RWPE2 (cell line): ENCODE data around the gene PRKG1.

Experiments used
- ATAC-seq: fragments of 200-7000 bp; cut with Tn5 transposase; 3 replicates; pipeline ENCODE4 v1.9.1; 2021; ENCODE audit warnings: low read depth
- DNase-seq: peaks from one replicate; pipeline ENCODE4 v3.0.0-alpha.2; 2020; ENCODE audit warnings: low spot score
- H3K27ac ChIP-seq: fragments of 450-650 bp; 2 replicates; pipeline ENCODE4 v1.5.1; 2017; ENCODE audit warnings: mild to moderate bottlenecking; ENCODE audit not compliant: poor library complexity, severe bottlenecking
- H3K27me3 ChIP-seq: fragments of 250-450 bp; sonication (Bioruptor Pico); 2 replicates; pipeline ENCODE4 v1.5.1; 2021; ENCODE audit warnings: mild to moderate bottlenecking, moderate library complexity; ENCODE audit not compliant: insufficient read depth, poor library complexity, severe bottlenecking
- H3K36me3 ChIP-seq: fragments of 250-450 bp; sonication (Bioruptor Pico); 2 replicates; pipeline ENCODE4 v1.5.1; 2020; ENCODE audit warnings: low read depth, mild to moderate bottlenecking, moderate library complexity
- H3K4me1 ChIP-seq: fragments of 250-450 bp; sonication (Bioruptor Pico); 2 replicates; pipeline ENCODE4 v1.5.1; 2021; ENCODE audit warnings: mild to moderate bottlenecking, moderate library complexity; ENCODE audit not compliant: insufficient read depth, poor library complexity, severe bottlenecking
- H3K4me3 ChIP-seq: fragments of 250-450 bp; sonication (Bioruptor Pico); 2 replicates; pipeline ENCODE4 v1.5.1; 2021; ENCODE audit warnings: mild to moderate bottlenecking, moderate library complexity; ENCODE audit not compliant: severe bottlenecking
- H3K9me3 ChIP-seq: fragments of 250-450 bp; sonication (Bioruptor Pico); 2 replicates; pipeline ENCODE4 v1.5.1; 2021; ENCODE audit warnings: mild to moderate bottlenecking, moderate library complexity; ENCODE audit not compliant: severe bottlenecking
- CTCF ChIP-seq: fragments of 450-650 bp; IDR thresholded peaks from one replicate; pipeline ENCODE4 v1.5.1; 2017; ENCODE audit warnings: mild to moderate bottlenecking, moderate library complexity; ENCODE audit not compliant: poor library complexity, severe bottlenecking

The PRKG1 gene

GRCh38 chr10:51619365-51619764 is 545.1 kb downstream of the PRKG1 start:
- H3K36me3 ChIP-seq, result no peaks in the 10 kb centered on the region
- no peaks in the 10 kb centered on the region for H3K27me3 ChIP-seq
- ATAC-seq, result no peak
- no peaks in the 10 kb centered on the region for H3K9me3 ChIP-seq
- no peak overlapping the region for H3K27ac ChIP-seq
- no peak for TF ChIP-seq CTCF
- no peaks in the 10 kb centered on the region for H3K4me1 ChIP-seq
- H3K4me3 ChIP-seq, result no peak overlapping the region
- no peak for DNase-seq

- DNase-seq (no peak), ATAC-seq (no peak)
- no peaks in the 10 kb centered on the region for H3K27me3 ChIP-seq
- no peaks in the 10 kb centered on the region for H3K4me1 ChIP-seq
- H3K9me3 ChIP-seq, result no peaks in the 10 kb centered on the region
- no peak for TF ChIP-seq CTCF
- no peak overlapping the region for H3K27ac ChIP-seq
- no peaks in the 10 kb centered on the region for H3K36me3 ChIP-seq
- H3K4me3 ChIP-seq, result no peak overlapping the region
These were observed 545.8 kb downstream of the PRKG1 start for GRCh38 chr10:51620131-51620530.

GRCh38 chr10:51624013-51624412 is 549.7 kb downstream of the PRKG1 start:
- DNase-seq (no peak), ATAC-seq (no peak)
- TF ChIP-seq CTCF, result no peak
- Histone ChIP-seq H3K27me3 (peaks cover 5% of the 10 kb centered on the region), H3K4me1 (no peaks in the 10 kb centered on the region), H3K9me3 (no peaks in the 10 kb centered on the region), H3K4me3 (no peak overlapping the region), H3K36me3 (no peaks in the 10 kb centered on the region), H3K27ac (no peak overlapping the region)

- no peak for TF ChIP-seq CTCF
- H3K9me3 ChIP-seq, result no peaks in the 10 kb centered on the region
- DNase-seq (no peak), ATAC-seq (no peak)
- no peak overlapping the region for H3K4me3 ChIP-seq
- peaks cover 5% of the 10 kb centered on the region for H3K27me3 ChIP-seq
- no peak overlapping the region for H3K27ac ChIP-seq
- H3K4me1 ChIP-seq, result no peaks in the 10 kb centered on the region
- no peaks in the 10 kb centered on the region for H3K36me3 ChIP-seq
These were observed 555.8 kb downstream of the PRKG1 start for GRCh38 chr10:51629934-51630639.

- H3K36me3 ChIP-seq, result no peaks in the 10 kb centered on the region
- no peaks in the 10 kb centered on the region for H3K4me1 ChIP-seq
- H3K9me3 ChIP-seq, result no peaks in the 10 kb centered on the region
- TF ChIP-seq CTCF, result no peak
- peaks cover 5% of the 10 kb centered on the region for H3K27me3 ChIP-seq
- no peak overlapping the region for H3K27ac ChIP-seq
- H3K4me3 ChIP-seq, result no peak overlapping the region
- DNase-seq, result no peak
- ATAC-seq, result no peak
These were observed 556.3 kb downstream of the PRKG1 start for GRCh38 chr10:51630640-51631005.
